HepG2 (cell line): Measurements from ENCODE around the gene PXMP4. TPM values are rescaled to one million over a fixed set of nuclear protein-coding genes. Genes with fewer than 3 reads are reported as not detected.

ENCODE experiments used
- GATA4 ChIP-seq: sonication (generic); IDR thresholded peaks from 2 replicates; pipeline ENCODE4 v1.6.1; 2016; ENCODE audit warnings: antibody characterized with exemption, low read depth, borderline replicate concordance
- KDM3A ChIP-seq: IDR thresholded peaks from 2 replicates; pipeline ENCODE4 v1.6.1; 2018; ENCODE audit warnings: low read depth, missing compliant biosample characterization
- MIER2 ChIP-seq: IDR thresholded peaks from 2 replicates; pipeline ENCODE4 v1.6.1; 2016; ENCODE audit warnings: missing biosample characterization, missing genetic modification reagents
- MXD4 ChIP-seq: IDR thresholded peaks from 2 replicates; pipeline ENCODE4 v1.6.1; 2016; ENCODE audit warnings: mild to moderate bottlenecking, missing biosample characterization, missing genetic modification reagents
- RARG ChIP-seq: sonication (generic); formaldehyde crosslinking; IDR thresholded peaks from 2 replicates; pipeline ENCODE4 v1.4.0; 2020; ENCODE audit warnings: low read depth, mild to moderate bottlenecking, missing genetic modification reagents
- RBFOX2 ChIP-seq: fragments of 200-400 bp; formaldehyde crosslinking; IDR thresholded peaks from 2 replicates; pipeline ENCODE4 v1.6.1; 2017; ENCODE audit warnings: low read depth, mild to moderate bottlenecking, low read length
- ZKSCAN5 ChIP-seq: sonication (generic); formaldehyde crosslinking; IDR thresholded peaks from 2 replicates; pipeline ENCODE4 v1.5.1; 2020; ENCODE audit warnings: mild to moderate bottlenecking, missing genetic modification reagents
- ZNF224 ChIP-seq: sonication (generic); formaldehyde crosslinking; IDR thresholded peaks from 2 replicates; pipeline ENCODE4 v1.5.0; 2020; ENCODE audit warnings: mild to moderate bottlenecking, missing genetic modification reagents
- ZNF337 ChIP-seq: sonication (generic); formaldehyde crosslinking; IDR thresholded peaks from 2 replicates; pipeline ENCODE4 v1.5.1; 2020; ENCODE audit warnings: missing genetic modification reagents, low read depth, mild to moderate bottlenecking, borderline replicate concordance
- ZNF343 ChIP-seq: sonication (generic); formaldehyde crosslinking; IDR thresholded peaks from 2 replicates; pipeline ENCODE4 v1.4.0; 2020; ENCODE audit warnings: mild to moderate bottlenecking, missing genetic modification reagents
- ZNF556 ChIP-seq: sonication (generic); formaldehyde crosslinking; IDR thresholded peaks from 2 replicates; pipeline ENCODE4 v1.4.0; 2020; ENCODE audit warnings: mild to moderate bottlenecking, missing genetic modification reagents, borderline replicate concordance
- ZNF558 ChIP-seq: sonication (generic); formaldehyde crosslinking; IDR thresholded peaks from 2 replicates; pipeline ENCODE4 v1.9.0; 2022; ENCODE audit warnings: mild to moderate bottlenecking, missing genetic modification reagents, borderline replicate concordance
- ZNF788 ChIP-seq: sonication (generic); formaldehyde crosslinking; IDR thresholded peaks from 2 replicates; pipeline ENCODE4 v1.5.0; 2020; ENCODE audit warnings: mild to moderate bottlenecking, missing genetic modification reagents, borderline replicate concordance
- polyA plus RNA-seq, 8 experiments: library from polyadenylated mRNA; depleted of rRNA in 3 of 8; stranded (reverse) in 7 of 8; unstranded in 1 of 8; fragments of >200 nt; fragmentation: Illumina TruSeq in 4 of 8; extraction: Trizol in 4 of 8; gene quantifications; 2 replicates each; pipeline versions ENCODE4 v1.2.1 to v1.2.3, GENCODE V29; 2011 to 2016; ENCODE audit warnings: low read depth in 4 of 8, missing spikeins in 1 of 8, mixed read lengths in 1 of 8; ENCODE audit not compliant: insufficient read depth in 1 of 8
- total RNA-seq, 5 experiments: library from RNA; depleted of rRNA; stranded (reverse); fragments of >200 nt; fragmentation: Illumina TruSeq; extraction: Trizol; gene quantifications; 2 replicates each; pipeline ENCODE4 v1.2.3, GENCODE V29; 2016; ENCODE audit warnings: low read depth in 1 of 5
- TF ChIP-seq, protein P1 (sequence below), 2 experiments: fragments of 450-650 bp in 1 of 2; sonication (generic) in 1 of 2; formaldehyde crosslinking in 1 of 2; IDR thresholded peaks; 2 replicates each; pipeline versions ENCODE4 v1.6.1 to v1.8.0; 2016 to 2022; ENCODE audit warnings: antibody characterized with exemption in 1 of 2, mild to moderate bottlenecking in 1 of 2, missing genetic modification reagents in 1 of 2
- TF ChIP-seq, protein P2 (sequence below): sonication (generic); formaldehyde crosslinking; IDR thresholded peaks from 2 replicates; pipeline ENCODE4 v1.5.0; 2020; ENCODE audit warnings: missing genetic modification reagents, mild to moderate bottlenecking, borderline replicate concordance

The PXMP4 gene
- total and polyA plus RNA-seq, 2 of the 13 experiments (the other 11 are each of a cell fraction or from before 2014, with no cell fraction given): not detected

DNA sequence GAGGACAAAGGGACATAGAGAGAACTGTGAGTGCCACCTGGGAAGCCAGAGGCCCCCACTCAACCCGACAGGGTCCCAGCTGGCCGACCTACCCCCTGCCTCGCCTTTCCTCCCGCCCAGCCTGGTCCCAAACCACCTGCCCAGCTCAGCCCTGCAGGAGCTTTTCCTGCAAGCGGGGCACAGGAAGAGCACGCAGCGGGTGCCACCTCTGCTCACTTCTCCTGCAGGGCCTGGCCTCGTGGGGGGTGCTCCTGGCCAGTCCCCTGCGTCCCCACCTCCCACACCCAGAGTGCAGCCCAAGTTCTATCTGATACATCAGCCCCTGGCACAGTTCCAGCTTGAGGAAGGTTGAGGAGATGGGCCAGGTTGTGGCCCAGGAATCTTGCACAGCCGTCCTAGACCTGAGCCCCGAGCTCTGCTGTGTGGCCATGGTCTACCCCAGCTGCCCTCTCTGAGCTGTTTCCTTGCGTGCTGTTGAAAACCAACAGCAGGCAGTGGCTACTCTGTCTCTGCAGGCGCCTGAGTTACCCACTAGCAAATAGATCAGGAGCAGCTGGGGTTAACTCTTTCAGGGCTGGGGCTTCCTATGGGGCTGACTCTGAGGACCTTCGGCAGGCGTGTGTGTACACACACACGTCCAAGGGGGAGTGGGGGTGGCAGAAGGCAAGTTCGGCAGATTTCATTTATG, 47.5 kb downstream of the PXMP4 start (continued):
- TF ChIP-seq ZNF558 (CRISPR knock-in tag) (peak; percentile 66; the same call in 1 of the 2 replicates), RBFOX2 (peak; percentile 43), MIER2 (CRISPR knock-in tag) (no peak), MXD4 (no peak), ZNF343 (CRISPR knock-in tag) (0 out of 2 replicates have a peak, but pooled peaks have one; percentile 3), ZNF556 (CRISPR knock-in tag) (0 out of 2 replicates have a peak, but pooled peaks have one; percentile 19), ZNF337 (CRISPR knock-in tag) (no peak), KDM3A (CRISPR knock-in tag) (peak; percentile 72; the same call in 1 of the 2 replicates), ZKSCAN5 (CRISPR knock-in tag) (0 out of 2 replicates have a peak, but pooled peaks have one; percentile 48), RARG (CRISPR knock-in tag) (0 out of 2 replicates have a peak, but pooled peaks have one; percentile 17), ZNF788 (CRISPR knock-in tag) (0 out of 2 replicates have a peak, but pooled peaks have one; percentile 64), ZNF224 (CRISPR knock-in tag) (peak; percentile 38; the same call in 1 of the 2 replicates), GATA4 (0 out of 2 replicates have a peak, but pooled peaks have one; percentile 9)
- TF ChIP-seq, protein P1, sequence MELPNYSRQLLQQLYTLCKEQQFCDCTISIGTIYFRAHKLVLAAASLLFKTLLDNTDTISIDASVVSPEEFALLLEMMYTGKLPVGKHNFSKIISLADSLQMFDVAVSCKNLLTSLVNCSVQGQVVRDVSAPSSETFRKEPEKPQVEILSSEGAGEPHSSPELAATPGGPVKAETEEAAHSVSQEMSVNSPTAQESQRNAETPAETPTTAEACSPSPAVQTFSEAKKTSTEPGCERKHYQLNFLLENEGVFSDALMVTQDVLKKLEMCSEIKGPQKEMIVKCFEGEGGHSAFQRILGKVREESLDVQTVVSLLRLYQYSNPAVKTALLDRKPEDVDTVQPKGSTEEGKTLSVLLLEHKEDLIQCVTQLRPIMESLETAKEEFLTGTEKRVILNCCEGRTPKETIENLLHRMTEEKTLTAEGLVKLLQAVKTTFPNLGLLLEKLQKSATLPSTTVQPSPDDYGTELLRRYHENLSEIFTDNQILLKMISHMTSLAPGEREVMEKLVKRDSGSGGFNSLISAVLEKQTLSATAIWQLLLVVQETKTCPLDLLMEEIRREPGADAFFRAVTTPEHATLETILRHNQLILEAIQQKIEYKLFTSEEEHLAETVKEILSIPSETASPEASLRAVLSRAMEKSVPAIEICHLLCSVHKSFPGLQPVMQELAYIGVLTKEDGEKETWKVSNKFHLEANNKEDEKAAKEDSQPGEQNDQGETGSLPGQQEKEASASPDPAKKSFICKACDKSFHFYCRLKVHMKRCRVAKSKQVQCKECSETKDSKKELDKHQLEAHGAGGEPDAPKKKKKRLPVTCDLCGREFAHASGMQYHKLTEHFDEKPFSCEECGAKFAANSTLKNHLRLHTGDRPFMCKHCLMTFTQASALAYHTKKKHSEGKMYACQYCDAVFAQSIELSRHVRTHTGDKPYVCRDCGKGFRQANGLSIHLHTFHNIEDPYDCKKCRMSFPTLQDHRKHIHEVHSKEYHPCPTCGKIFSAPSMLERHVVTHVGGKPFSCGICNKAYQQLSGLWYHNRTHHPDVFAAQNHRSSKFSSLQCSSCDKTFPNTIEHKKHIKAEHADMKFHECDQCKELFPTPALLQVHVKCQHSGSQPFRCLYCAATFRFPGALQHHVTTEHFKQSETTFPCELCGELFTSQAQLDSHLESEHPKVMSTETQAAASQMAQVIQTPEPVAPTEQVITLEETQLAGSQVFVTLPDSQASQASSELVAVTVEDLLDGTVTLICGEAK (IDR thresholded peaks at IDR 0.05): no peak
- TF ChIP-seq, protein P1 (CRISPR knock-in tag; IDR thresholded peaks at IDR 0.05): peak; percentile 53; the same call in 1 of the 2 replicates
- TF ChIP-seq, protein P2, sequence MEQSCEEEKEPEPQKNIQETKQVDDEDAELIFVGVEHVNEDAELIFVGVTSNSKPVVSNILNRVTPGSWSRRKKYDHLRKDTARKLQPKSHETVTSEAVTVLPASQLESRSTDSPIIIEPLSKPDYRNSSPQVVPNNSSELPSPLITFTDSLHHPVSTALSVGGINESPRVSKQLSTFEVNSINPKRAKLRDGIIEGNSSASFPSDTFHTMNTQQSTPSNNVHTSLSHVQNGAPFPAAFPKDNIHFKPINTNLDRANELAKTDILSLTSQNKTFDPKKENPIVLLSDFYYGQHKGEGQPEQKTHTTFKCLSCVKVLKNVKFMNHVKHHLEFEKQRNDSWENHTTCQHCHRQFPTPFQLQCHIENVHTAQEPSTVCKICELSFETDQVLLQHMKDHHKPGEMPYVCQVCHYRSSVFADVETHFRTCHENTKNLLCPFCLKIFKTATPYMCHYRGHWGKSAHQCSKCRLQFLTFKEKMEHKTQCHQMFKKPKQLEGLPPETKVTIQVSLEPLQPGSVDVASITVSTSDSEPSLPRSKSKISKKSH (CRISPR knock-in tag): peak; percentile 73; the same call in 1 of the 2 replicates
